ENCODE data around the gene NFAT5. TPM values are rescaled to one million over a fixed set of nuclear protein-coding genes. Genes with fewer than 3 reads are reported as not detected.
"Not testable (repeated sequence)": the region's sequence is repeated elsewhere in the genome, so short reads cannot be mapped to it uniquely, and the experiment has no call there.

NFAT5 gene
- total RNA-seq, 3 donors from 2014 or later: 32.8 to 36.4 (median 33.2) TPM

- Mint-ChIP-seq H3K9me3 (no peaks in the 10 kb centered on the region), H3K36me3 (ENCODE audit: insufficient read depth) (peaks cover 12% of the 10 kb centered on the region)
- no peak for DNase-seq
Measured at GRCh38 chr16:69566240-69566980, 644 bp downstream of the NFAT5 start.

GRCh38 chr16:69566981-69567680 is 1.4 kb downstream of the NFAT5 start:
- Mint-ChIP-seq H3K4me1 (ENCODE audit: low read depth) (peaks cover 38% of the 10 kb centered on the region), H3K36me3 (ENCODE audit: insufficient read depth) (peaks cover 13% of the 10 kb centered on the region)

More at GRCh38 chr16:69566240-69566980, 644 bp downstream of the NFAT5 start:
- no peaks in the 10 kb centered on the region for H3K27me3 Mint-ChIP-seq (ENCODE audit: low read depth)
- peaks cover 41% of the 10 kb centered on the region for H3K4me1 Mint-ChIP-seq (ENCODE audit: low read depth)
- peak overlapping the region; percentile 100 for H3K4me3 Mint-ChIP-seq
- peak; percentile 21 to 24 for ATAC-seq

GRCh38 chr16:69568676-69569075 is 2.9 kb downstream of the NFAT5 start:
- Mint-ChIP-seq H3K4me1 (ENCODE audit: low read depth) (peaks cover 33% of the 10 kb centered on the region), H3K4me3 (no peak overlapping the region), H3K36me3 (ENCODE audit: insufficient read depth) (peaks cover 13% of the 10 kb centered on the region), H3K9me3 (no peaks in the 10 kb centered on the region), H3K27me3 (ENCODE audit: low read depth) (no peaks in the 10 kb centered on the region)
- DNase-seq (no peak), ATAC-seq (no peak)

More at GRCh38 chr16:69566981-69567680, 1.4 kb downstream of the NFAT5 start:
- H3K4me3 Mint-ChIP-seq: peak overlapping the region; percentile 100
- H3K9me3 Mint-ChIP-seq: no peaks in the 10 kb centered on the region
- DNase-seq (no peak), ATAC-seq (peak in 1 of 2 donors; percentile 2)
- H3K27me3 Mint-ChIP-seq (ENCODE audit: low read depth): no peaks in the 10 kb centered on the region

- H3K27me3 Mint-ChIP-seq (ENCODE audit: low read depth); ATAC-seq; H3K36me3 Mint-ChIP-seq (ENCODE audit: insufficient read depth); H3K9me3 Mint-ChIP-seq; DNase-seq; H3K4me3 Mint-ChIP-seq: not testable (repeated sequence)
- H3K4me1 Mint-ChIP-seq (ENCODE audit: low read depth): peaks cover 32% of the 10 kb centered on the region
Measured at GRCh38 chr16:69578771-69579170, 13.0 kb downstream of the NFAT5 start.

- DNase-seq: no peak
- no peaks in the 10 kb centered on the region for H3K27me3 Mint-ChIP-seq (ENCODE audit: low read depth)
- no peaks in the 10 kb centered on the region for H3K9me3 Mint-ChIP-seq
Measured at GRCh38 chr16:69579783-69580481, 14.2 kb downstream of the NFAT5 start.

GRCh38 chr16:69581297-69581696 is 15.5 kb downstream of the NFAT5 start:
- Mint-ChIP-seq H3K27me3 (ENCODE audit: low read depth) (no peaks in the 10 kb centered on the region), H3K36me3 (ENCODE audit: insufficient read depth) (peaks cover 12% of the 10 kb centered on the region), H3K4me3 (no peak overlapping the region), H3K9me3 (no peaks in the 10 kb centered on the region), H3K4me1 (ENCODE audit: low read depth) (peaks cover 43% of the 10 kb centered on the region)
- DNase-seq: no peak
- ATAC-seq: peak in 1 of 2 donors; percentile 38

More at GRCh38 chr16:69579783-69580481, 14.2 kb downstream of the NFAT5 start:
- H3K4me1 Mint-ChIP-seq (ENCODE audit: low read depth): peaks cover 34% of the 10 kb centered on the region
- peaks cover 5% of the 10 kb centered on the region for H3K36me3 Mint-ChIP-seq (ENCODE audit: insufficient read depth)
- ATAC-seq: no peak
- no peak overlapping the region for H3K4me3 Mint-ChIP-seq

- not testable (repeated sequence) for H3K27me3 Mint-ChIP-seq (ENCODE audit: low read depth); H3K4me3 Mint-ChIP-seq; DNase-seq; H3K9me3 Mint-ChIP-seq; ATAC-seq
- Mint-ChIP-seq H3K4me1 (ENCODE audit: low read depth) (peaks cover 39% of the 10 kb centered on the region), H3K36me3 (ENCODE audit: insufficient read depth) (peaks cover 15% of the 10 kb centered on the region)
Measured at GRCh38 chr16:69584493-69584892, 18.7 kb downstream of the NFAT5 start.

GRCh38 chr16:69589434-69590269 is 23.9 kb downstream of the NFAT5 start:
- Mint-ChIP-seq H3K36me3 (ENCODE audit: insufficient read depth) (peaks cover 15% of the 10 kb centered on the region), H3K27me3 (ENCODE audit: low read depth) (no peaks in the 10 kb centered on the region), H3K4me1 (ENCODE audit: low read depth) (peaks cover 41% of the 10 kb centered on the region), H3K9me3 (no peaks in the 10 kb centered on the region), H3K4me3 (no peak overlapping the region)
- DNase-seq (no peak), ATAC-seq (no peak)

- Mint-ChIP-seq H3K4me3 (no peak overlapping the region), H3K4me1 (ENCODE audit: low read depth) (peaks cover 46% of the 10 kb centered on the region), H3K36me3 (ENCODE audit: insufficient read depth) (peaks cover 12% of the 10 kb centered on the region)
Measured at GRCh38 chr16:69590590-69590989, 24.8 kb downstream of the NFAT5 start.

GRCh38 chr16:69593751-69594255 is 28.0 kb downstream of the NFAT5 start:
- Mint-ChIP-seq H3K27me3 (ENCODE audit: low read depth) (no peaks in the 10 kb centered on the region), H3K9me3 (no peaks in the 10 kb centered on the region), H3K36me3 (ENCODE audit: insufficient read depth) (peaks cover 5% of the 10 kb centered on the region), H3K4me1 (ENCODE audit: low read depth) (peaks cover 46% of the 10 kb centered on the region), H3K4me3 (no peak overlapping the region)
- DNase-seq (no peak), ATAC-seq (no peak)

More at GRCh38 chr16:69590590-69590989, 24.8 kb downstream of the NFAT5 start:
- ATAC-seq: no peak
- Mint-ChIP-seq H3K9me3 (no peaks in the 10 kb centered on the region), H3K27me3 (ENCODE audit: low read depth) (no peaks in the 10 kb centered on the region)
- DNase-seq: no peak

GRCh38 chr16:69595127-69596036 is 29.6 kb downstream of the NFAT5 start:
- peaks cover 9% of the 10 kb centered on the region for H3K36me3 Mint-ChIP-seq (ENCODE audit: insufficient read depth)
- H3K4me3 Mint-ChIP-seq: no peak overlapping the region
- H3K27me3 Mint-ChIP-seq (ENCODE audit: low read depth): no peaks in the 10 kb centered on the region
- peaks cover 46% of the 10 kb centered on the region for H3K4me1 Mint-ChIP-seq (ENCODE audit: low read depth)
- no peak for DNase-seq
- peak in 1 of 2 donors; percentile 46 for ATAC-seq
- no peaks in the 10 kb centered on the region for H3K9me3 Mint-ChIP-seq

GRCh38 chr16:69596801-69597200 is 31.0 kb downstream of the NFAT5 start:
- H3K36me3 Mint-ChIP-seq (ENCODE audit: insufficient read depth): peaks cover 11% of the 10 kb centered on the region
- peaks cover 47% of the 10 kb centered on the region for H3K4me1 Mint-ChIP-seq (ENCODE audit: low read depth)
- ATAC-seq (no peak), DNase-seq (no peak)
- no peak overlapping the region for H3K4me3 Mint-ChIP-seq
- no peaks in the 10 kb centered on the region for H3K27me3 Mint-ChIP-seq (ENCODE audit: low read depth)
- no peaks in the 10 kb centered on the region for H3K9me3 Mint-ChIP-seq

- Mint-ChIP-seq H3K36me3 (ENCODE audit: insufficient read depth) (peaks cover 11% of the 10 kb centered on the region), H3K4me3 (no peak overlapping the region), H3K4me1 (ENCODE audit: low read depth) (peaks cover 48% of the 10 kb centered on the region), H3K27me3 (ENCODE audit: low read depth) (no peaks in the 10 kb centered on the region), H3K9me3 (no peaks in the 10 kb centered on the region)
- DNase-seq: no peak
- no peak for ATAC-seq
Measured at GRCh38 chr16:69598045-69598444, 32.3 kb downstream of the NFAT5 start.
